A549 (cell line): ENCODE results near the gene GALNT18. TPM values are rescaled to one million over a fixed set of nuclear protein-coding genes. Genes with fewer than 3 reads are reported as not detected.

Source experiments
- ATAC-seq, 2 experiments: fragments of 200-7000 bp in 1 of 2; fragments of >200 bp in 1 of 2; cut with Nextera tagmentation in 1 of 2; cut with Tn5 transposase in 1 of 2; 3 replicates each; pipeline versions ENCODE4 v1.8.0 to v1.9.1; 2018 to 2020; ENCODE audit warnings: mild to moderate bottlenecking in 1 of 2, moderate library complexity in 1 of 2
- CTCF ChIA-PET: fragments of 300-600 bp; sonication (Branson Sonifier 250); formaldehyde crosslinking; extraction: SDS; loops from one replicate; lab custom pipeline; 2021; ENCODE audit warnings: antibody characterized with exemption, inconsistent platforms; lab: Yijun Ruan, JAX
- POLR2A ChIA-PET: fragments of 350-600 bp; formaldehyde crosslinking; extraction: SDS; loops from one replicate; lab custom pipeline; 2021; ENCODE audit warnings: antibody characterized with exemption, inconsistent platforms; lab: Yijun Ruan, JAX
- DNase-seq, 2 experiments: peaks; one replicate each; pipeline versions ENCODE4 v3.0.0 to v3.0.0-alpha.2; 2011 to 2016; ENCODE audit warnings: low read depth in 1 of 2, low spot score in 1 of 2
- FAIRE-seq: peaks from 2 replicates; lab custom pipeline; 2011; peaks lifted over from hg19 to GRCh38; lab: Jason Lieb, UNC
- H3K27ac ChIP-seq, 2 experiments: fragments of >200 bp; sonication (Bioruptor Twin); formaldehyde crosslinking; 3 replicates each; pipeline ENCODE4 v1.5.1; 2016 to 2017
- H3K4me1 ChIP-seq: fragments of >200 bp; sonication (Bioruptor Twin); formaldehyde crosslinking; 3 replicates; pipeline ENCODE4 v1.6.1; 2016
- H3K4me2 ChIP-seq: fragments of >200 bp; sonication (Bioruptor Twin); formaldehyde crosslinking; 3 replicates; pipeline ENCODE4 v1.6.1; 2016
- H3K4me3 ChIP-seq: fragments of >200 bp; sonication (Bioruptor Twin); formaldehyde crosslinking; 3 replicates; pipeline ENCODE4 v1.5.1; 2016
- H3K9me3 ChIP-seq: fragments of >200 bp; sonication (Bioruptor Twin); formaldehyde crosslinking; 3 replicates; pipeline ENCODE4 v1.6.1; 2016
- BHLHE40 ChIP-seq: IDR thresholded peaks from 2 replicates; pipeline ENCODE4 v1.6.1; 2012; ENCODE audit warnings: low read depth, low read length, inconsistent platforms
- CBX2 ChIP-seq: fragments of 200-600 bp; sonication (generic); IDR thresholded peaks from 2 replicates; pipeline ENCODE4 v1.6.1; 2016; ENCODE audit warnings: low read depth, mild to moderate bottlenecking, borderline replicate concordance
- CEBPB ChIP-seq, 2 experiments: fragments of >200 bp in 1 of 2; sonication (Bioruptor Twin) in 1 of 2; formaldehyde crosslinking in 1 of 2; IDR thresholded peaks; 2 replicates each; pipeline ENCODE4 v1.6.1; 2012 to 2016
- CHD2 ChIP-seq: fragments of 150-350 bp; IDR thresholded peaks from 2 replicates; pipeline ENCODE4 v1.6.1; 2014; ENCODE audit warnings: low read length; ENCODE audit not compliant: partially characterized antibody
- CHD4 ChIP-seq: fragments of 200-600 bp; sonication (generic); IDR thresholded peaks from 2 replicates; pipeline ENCODE4 v1.6.1; 2016; ENCODE audit warnings: antibody characterized with exemption, mild to moderate bottlenecking, borderline replicate concordance
- CTCF ChIP-seq: fragments of >200 bp; sonication (Bioruptor Twin); formaldehyde crosslinking; IDR thresholded peaks from 3 replicates; pipeline ENCODE4 v1.5.1; 2016
- EHF ChIP-seq: fragments of 250-450 bp; sonication (Bioruptor Pico); IDR thresholded peaks from 2 replicates; pipeline ENCODE4 v1.5.0; 2020; ENCODE audit warnings: mild to moderate bottlenecking
- FOSL2 ChIP-seq, 2 experiments: fragments of 450-650 bp in 1 of 2; fragments of >200 bp in 1 of 2; sonication (Bioruptor Twin) in 1 of 2; formaldehyde crosslinking; IDR thresholded peaks; 2 replicates each; pipeline versions ENCODE4 v1.5.0 to v1.6.1; 2016 to 2020; ENCODE audit warnings: mild to moderate bottlenecking in 1 of 2, moderate library complexity in 1 of 2
- FOXS1 ChIP-seq: fragments of 250-450 bp; sonication (Bioruptor Pico); IDR thresholded peaks from 2 replicates; pipeline ENCODE4 v1.5.0; 2020; ENCODE audit warnings: mild to moderate bottlenecking, moderate library complexity
- GATA3 ChIP-seq: IDR thresholded peaks from 2 replicates; pipeline ENCODE4 v1.6.1; 2012; ENCODE audit warnings: borderline replicate concordance
- HDAC2 ChIP-seq: fragments of 200-600 bp; sonication (generic); IDR thresholded peaks from 2 replicates; pipeline ENCODE4 v1.6.1; 2016
- JUN ChIP-seq, 2 experiments: fragments of >200 bp; sonication (Bioruptor Twin); formaldehyde crosslinking; IDR thresholded peaks; 2 replicates in 1 of 2; 3 replicates in 1 of 2; pipeline ENCODE4 v1.6.1; 2016 to 2017
- JUNB ChIP-seq: fragments of >200 bp; sonication (Bioruptor Twin); formaldehyde crosslinking; IDR thresholded peaks from 2 replicates; pipeline ENCODE4 v1.6.1; 2016
- KDM1A ChIP-seq: fragments of 200-600 bp; sonication (generic); IDR thresholded peaks from 2 replicates; pipeline ENCODE4 v1.6.1; 2016; ENCODE audit warnings: low read depth, mild to moderate bottlenecking
- MAZ ChIP-seq: fragments of 150-350 bp; IDR thresholded peaks from 2 replicates; pipeline ENCODE4 v1.6.1; 2014; ENCODE audit warnings: antibody characterized with exemption, low read depth, low read length, borderline replicate concordance
- MYC ChIP-seq: IDR thresholded peaks from 2 replicates; pipeline ENCODE4 v1.6.1; 2012; ENCODE audit warnings: mild to moderate bottlenecking, inconsistent platforms, low read length, improper control_type of control experiment, borderline replicate concordance
- NFE2L2 ChIP-seq: fragments of 150-350 bp; conservative IDR thresholded peaks from 2 replicates; pipeline ENCODE4 v1.6.1; 2014; ENCODE audit warnings: low read length
- PHF8 ChIP-seq: fragments of 200-600 bp; sonication (generic); IDR thresholded peaks from 2 replicates; pipeline ENCODE4 v1.6.1; 2016; ENCODE audit warnings: low read depth, mild to moderate bottlenecking, antibody characterized with exemption, moderate library complexity, borderline replicate concordance
- POLR2AphosphoS2 ChIP-seq: conservative IDR thresholded peaks from 2 replicates; pipeline ENCODE4 v1.6.1; 2012; ENCODE audit warnings: low read length, improper control_type of control experiment, inconsistent platforms
- RAD21 ChIP-seq, 2 experiments: fragments of >200 bp in 1 of 2; sonication (Bioruptor Twin) in 1 of 2; formaldehyde crosslinking in 1 of 2; IDR thresholded peaks in 1 of 2; conservative IDR thresholded peaks in 1 of 2; 2 replicates in 1 of 2; 3 replicates in 1 of 2; pipeline ENCODE4 v1.6.1; 2012 to 2018; ENCODE audit warnings: inconsistent platforms in 1 of 2
- RNF2 ChIP-seq: fragments of 200-600 bp; sonication (generic); IDR thresholded peaks from 2 replicates; pipeline ENCODE4 v1.6.1; 2016; ENCODE audit warnings: low read depth, mild to moderate bottlenecking, antibody characterized with exemption, moderate library complexity, borderline replicate concordance
- ZC3H11A ChIP-seq: fragments of 450-650 bp; IDR thresholded peaks from 2 replicates; pipeline ENCODE4 v1.6.1; 2014; ENCODE audit warnings: antibody characterized with exemption, mild to moderate bottlenecking
- ZNF302 ChIP-seq: fragments of 250-450 bp; sonication (Bioruptor Pico); IDR thresholded peaks from 2 replicates; pipeline ENCODE4 v1.9.0; 2021; ENCODE audit warnings: inconsistent platforms, mild to moderate bottlenecking, moderate library complexity
- WGBS: methylation state at CpG from one replicate; pipeline ENCODE4 v1.1.6; 2017; ENCODE audit errors: missing lambda C conversion rate; 5-methylcytosine and 5-hydroxymethylcytosine counted together
- polyA plus RNA-seq, 4 experiments: library from polyadenylated mRNA; depleted of rRNA in 3 of 4; stranded (reverse); fragments of >200 nt; fragmentation: RNase III in 1 of 4; extraction: RNeasy Plus Mini Kit Qiagen cat#74134 plus additional on column Dnase treatment in 1 of 4; gene quantifications; 2 replicates in 3 of 4; 3 replicates in 1 of 4; pipeline ENCODE4 v1.2.3, GENCODE V29; 2011 to 2017
- TF ChIP-seq, protein P1 (sequence below): IDR thresholded peaks from 2 replicates; pipeline ENCODE4 v1.6.1; 2012; ENCODE audit warnings: low read depth, borderline replicate concordance
- TF ChIP-seq, protein P2 (sequence below): fragments of 150-350 bp; IDR thresholded peaks from 2 replicates; pipeline ENCODE4 v1.6.1; 2014; ENCODE audit warnings: low read depth, mild to moderate bottlenecking, low read length
- TF ChIP-seq, protein P3 (sequence below): IDR thresholded peaks from 2 replicates; pipeline ENCODE4 v1.6.1; 2012

Gene GALNT18
- polyA plus RNA-seq, 2 of the 4 experiments (the other 2 are of a cell fraction), result 6.7 to 16.1 TPM

GRCh38 chr11:11582011-11582701 is 39.6 kb downstream of the GALNT18 start:
- no peaks in the 10 kb centered on the region for H3K9me3 ChIP-seq
- TF ChIP-seq PHF8, result no peak
- TF ChIP-seq JUNB, result no peak
- no peak for TF ChIP-seq CBX2
- TF ChIP-seq, protein P1, sequence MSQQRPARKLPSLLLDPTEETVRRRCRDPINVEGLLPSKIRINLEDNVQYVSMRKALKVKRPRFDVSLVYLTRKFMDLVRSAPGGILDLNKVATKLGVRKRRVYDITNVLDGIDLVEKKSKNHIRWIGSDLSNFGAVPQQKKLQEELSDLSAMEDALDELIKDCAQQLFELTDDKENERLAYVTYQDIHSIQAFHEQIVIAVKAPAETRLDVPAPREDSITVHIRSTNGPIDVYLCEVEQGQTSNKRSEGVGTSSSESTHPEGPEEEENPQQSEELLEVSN, result no peak
- no peak for TF ChIP-seq KDM1A
- TF ChIP-seq, protein P2, sequence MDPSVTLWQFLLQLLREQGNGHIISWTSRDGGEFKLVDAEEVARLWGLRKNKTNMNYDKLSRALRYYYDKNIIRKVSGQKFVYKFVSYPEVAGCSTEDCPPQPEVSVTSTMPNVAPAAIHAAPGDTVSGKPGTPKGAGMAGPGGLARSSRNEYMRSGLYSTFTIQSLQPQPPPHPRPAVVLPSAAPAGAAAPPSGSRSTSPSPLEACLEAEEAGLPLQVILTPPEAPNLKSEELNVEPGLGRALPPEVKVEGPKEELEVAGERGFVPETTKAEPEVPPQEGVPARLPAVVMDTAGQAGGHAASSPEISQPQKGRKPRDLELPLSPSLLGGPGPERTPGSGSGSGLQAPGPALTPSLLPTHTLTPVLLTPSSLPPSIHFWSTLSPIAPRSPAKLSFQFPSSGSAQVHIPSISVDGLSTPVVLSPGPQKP, result no peak
- no peak for TF ChIP-seq FOSL2 (IDR thresholded peaks at IDR 0.05)
- no peak for TF ChIP-seq FOSL2 (CRISPR knock-in tag; IDR thresholded peaks at IDR 0.05)
- no peak for TF ChIP-seq ZC3H11A
- no peak for TF ChIP-seq MAZ
- TF ChIP-seq HDAC2, result no peak
- no peak for TF ChIP-seq CHD2
- TF ChIP-seq FOXS1 (CRISPR knock-in tag), result no peak
- TF ChIP-seq POLR2AphosphoS2, result no peak
- TF ChIP-seq CEBPB (IDR thresholded peaks at IDR 0.05), result no peak
- TF ChIP-seq NFE2L2, result no peak
- no peak for TF ChIP-seq RAD21 (conservative IDR thresholded peaks at IDR 0.05 in 1 of 2, IDR thresholded peaks at IDR 0.05 in 1 of 2)
- no peak for TF ChIP-seq EHF
- no peak for TF ChIP-seq MYC
- no peak for TF ChIP-seq GATA3
- H3K4me2 ChIP-seq, result no peak overlapping the region
- DNase-seq, result no peak
- H3K27ac ChIP-seq, result peak overlapping the region in 1 of 2 experiments; percentile 30; a peak in 2 of 6 replicates
- CTCF ChIA-PET, result interaction anchor here (0.8 to 2.8 kb wide), 3 partner anchors 18 to 206 kb away, joined by 3 to 11 read pairs (median 3); no protein-coding TSS in a partner anchor
- POLR2A ChIA-PET, result interaction anchor here (3.0 kb wide), 1 partner anchor 39 kb away, joined by 20 read pairs; the partner anchor contains the start of gene GALNT18
- FAIRE-seq, result no peak
- no peak for ATAC-seq
- no peak overlapping the region for H3K4me3 ChIP-seq
- 86% methylated on average over 5 of the region's 5 CpGs for WGBS
- H3K4me1 ChIP-seq, result peaks cover 29% of the 10 kb centered on the region

DNA sequence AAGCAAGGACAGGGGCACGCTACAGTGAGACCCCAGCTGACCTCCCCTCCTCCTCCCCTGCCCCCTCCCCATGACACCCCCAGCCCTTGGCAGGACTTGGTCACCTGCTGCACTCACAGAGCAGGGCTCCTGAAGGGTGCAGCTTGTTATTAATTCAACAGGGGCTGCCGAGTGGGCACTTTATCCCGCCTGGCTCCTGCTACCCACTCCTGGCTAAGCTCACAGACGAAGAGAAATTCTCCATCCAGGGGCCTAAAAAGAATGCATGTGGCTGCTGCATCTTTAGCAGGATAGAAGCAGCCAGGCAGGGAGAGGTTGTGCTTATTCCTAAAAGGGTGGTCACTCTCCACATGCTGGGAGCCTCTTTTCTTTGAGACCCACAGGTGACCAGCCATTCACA is 40.3 kb downstream of the GALNT18 start:
- no peak for ATAC-seq
- H3K27ac ChIP-seq, result peak overlapping the region in 1 of 2 experiments; percentile 31; a peak in 1 of 6 replicates
- POLR2A ChIA-PET, result no interaction called here
- H3K4me1 ChIP-seq, result peaks cover 29% of the 10 kb centered on the region
- no peak for FAIRE-seq
- no peak for DNase-seq
- WGBS, result 93% methylated on average over 4 of the region's 4 CpGs
- no peaks in the 10 kb centered on the region for H3K9me3 ChIP-seq
- H3K4me3 ChIP-seq, result no peak overlapping the region
- no peak overlapping the region for H3K4me2 ChIP-seq
- CTCF ChIA-PET, result interaction anchor here (2.8 kb wide), 1 partner anchor 206 kb away, joined by 11 read pairs; no protein-coding TSS in a partner anchor
- TF ChIP-seq RNF2 (no peak), ZC3H11A (no peak), BHLHE40 (no peak), JUN (IDR thresholded peaks at IDR 0.05) (no peak), ZNF302 (CRISPR knock-in tag) (no peak), CHD4 (no peak), GATA3 (no peak), KDM1A (no peak), CTCF (no peak), FOXS1 (CRISPR knock-in tag) (no peak)
- TF ChIP-seq, protein P3, sequence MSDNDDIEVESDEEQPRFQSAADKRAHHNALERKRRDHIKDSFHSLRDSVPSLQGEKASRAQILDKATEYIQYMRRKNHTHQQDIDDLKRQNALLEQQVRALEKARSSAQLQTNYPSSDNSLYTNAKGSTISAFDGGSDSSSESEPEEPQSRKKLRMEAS, result no peak
- TF ChIP-seq, all 56 proteins: peak for 0
